Smooth muscle cell (in vitro differentiated cells): ENCODE data around the gene STAC. TPM values are rescaled to one million over a fixed set of nuclear protein-coding genes. Genes with fewer than 3 reads are reported as not detected.

Experiments
- DNase-seq: peaks from one replicate; lab custom pipeline; 2025; ENCODE audit not compliant: unreplicated experiment; lab: John Stamatoyannopoulos, UW
- H2AFZ ChIP-seq: fragments of 200-600 bp; sonication (generic); 2 replicates; pipeline ENCODE4 v1.6.0; 2016; ENCODE audit warnings: antibody characterized with exemption, low read depth, mild to moderate bottlenecking
- H3F3A ChIP-seq: fragments of 200-600 bp; sonication (generic); 2 replicates; pipeline ENCODE4 v1.6.0; 2017; ENCODE audit warnings: antibody characterized with exemption, low read depth
- H3K27ac ChIP-seq: fragments of 200-600 bp; sonication (generic); 2 replicates; pipeline ENCODE4 v1.5.1; 2016; ENCODE audit warnings: low read depth, mild to moderate bottlenecking
- H3K27me3 ChIP-seq: fragments of 200-600 bp; sonication (generic); 2 replicates; pipeline ENCODE4 v1.6.1; 2016; ENCODE audit warnings: low read depth, mild to moderate bottlenecking
- H3K36me3 ChIP-seq: fragments of 200-600 bp; sonication (generic); 2 replicates; pipeline ENCODE4 v1.5.1; 2016; ENCODE audit warnings: low read depth
- H3K4me1 ChIP-seq: fragments of 200-600 bp; sonication (generic); 2 replicates; pipeline ENCODE4 v1.5.1; 2016; ENCODE audit warnings: low read depth
- H3K4me2 ChIP-seq: fragments of 200-600 bp; sonication (generic); 2 replicates; pipeline ENCODE4 v1.6.0; 2016; ENCODE audit warnings: mild to moderate bottlenecking
- H3K4me3 ChIP-seq: fragments of 200-600 bp; sonication (generic); 2 replicates; pipeline ENCODE4 v1.5.1; 2016; ENCODE audit warnings: mild to moderate bottlenecking
- H3K79me2 ChIP-seq: fragments of 200-600 bp; sonication (generic); 2 replicates; pipeline ENCODE4 v1.6.0; 2016; ENCODE audit warnings: low read depth, mild to moderate bottlenecking
- H3K9ac ChIP-seq: fragments of 200-600 bp; sonication (generic); 2 replicates; pipeline ENCODE4 v1.6.0; 2016; ENCODE audit warnings: low read depth
- H3K9me3 ChIP-seq: fragments of 200-600 bp; sonication (generic); replicated peaks from 2 replicates; pipeline ENCODE4 v1.5.1; 2016; ENCODE audit warnings: low read depth
- H4K20me1 ChIP-seq: fragments of 200-600 bp; sonication (generic); 2 replicates; pipeline ENCODE4 v1.6.0; 2016; ENCODE audit warnings: low read depth
- CTCF ChIP-seq: fragments of 200-600 bp; sonication (generic); IDR thresholded peaks from 2 replicates; pipeline ENCODE4 v1.5.1; 2017; ENCODE audit warnings: borderline replicate concordance, mild to moderate bottlenecking, antibody characterized with exemption; ENCODE audit not compliant: insufficient read depth, poor library complexity, severe bottlenecking
- WGBS: methylation state at CpG from one replicate; pipeline ENCODE4 v1.1.7; 2016; ENCODE audit warnings: low lambda C conversion rate; 5-methylcytosine and 5-hydroxymethylcytosine counted together
- polyA plus RNA-seq: library from polyadenylated mRNA; unstranded; fragments of >200 nt; fragmentation: Nextera tagmentation; extraction: Ambion mirVana; gene quantifications from 2 replicates; pipeline ENCODE4 v1.2.1, GENCODE V29; 2016
- total RNA-seq: library from RNA; depleted of rRNA; stranded (reverse); fragments of >200 nt; gene quantifications from 2 replicates; pipeline ENCODE4 v1.2.3, GENCODE V29; 2014

The STAC gene
- total and polyA plus RNA-seq, 2 experiments from 2014 or later = 1.2 to 1.4 TPM

- WGBS = 72% methylated on average over 2 of the region's 2 CpGs
- H3K27ac ChIP-seq = no peak overlapping the region
Measured at GRCh38 chr3:36480911-36481648, 100.8 kb downstream of the STAC start.

GRCh38 chr3:36482256-36482655 is 102.0 kb downstream of the STAC start:
- no peaks in the 10 kb centered on the region for H3K36me3 ChIP-seq
- no peak overlapping the region for H3K4me3 ChIP-seq
- no peaks in the 10 kb centered on the region for H3K79me2 ChIP-seq
- no peaks in the 10 kb centered on the region for H3K4me1 ChIP-seq
- H3F3A ChIP-seq = no peaks in the 10 kb centered on the region
- no peak overlapping the region for H3K9ac ChIP-seq
- no peak for DNase-seq
- no peaks in the 10 kb centered on the region for H3K27me3 ChIP-seq
- H3K27ac ChIP-seq = no peak overlapping the region
- no peak for TF ChIP-seq CTCF
- no peaks in the 10 kb centered on the region for H4K20me1 ChIP-seq
- no peak overlapping the region for H2AFZ ChIP-seq
- 92% methylated on average over 4 of the region's 4 CpGs for whole genome bisulfite sequencing
- no peak overlapping the region for H3K4me2 ChIP-seq
- H3K9me3 ChIP-seq = no peaks in the 10 kb centered on the region

More at GRCh38 chr3:36480911-36481648, 100.8 kb downstream of the STAC start:
- Histone ChIP-seq H3K9ac (no peak overlapping the region), H3K4me1 (no peaks in the 10 kb centered on the region), H3K4me3 (no peak overlapping the region), H3K27me3 (no peaks in the 10 kb centered on the region), H3K9me3 (no peaks in the 10 kb centered on the region), H3K36me3 (no peaks in the 10 kb centered on the region), H3F3A (no peaks in the 10 kb centered on the region), H3K4me2 (no peak overlapping the region), H4K20me1 (no peaks in the 10 kb centered on the region), H3K79me2 (no peaks in the 10 kb centered on the region), H2AFZ (no peak overlapping the region)
- no peak for DNase-seq
- no peak for TF ChIP-seq CTCF

- Histone ChIP-seq H4K20me1 (no peaks in the 10 kb centered on the region), H3F3A (no peaks in the 10 kb centered on the region), H2AFZ (no peak overlapping the region), H3K4me2 (no peak overlapping the region), H3K9ac (no peak overlapping the region), H3K36me3 (no peaks in the 10 kb centered on the region), H3K27ac (no peak overlapping the region), H3K79me2 (no peaks in the 10 kb centered on the region), H3K4me3 (no peak overlapping the region), H3K27me3 (no peaks in the 10 kb centered on the region), H3K4me1 (no peaks in the 10 kb centered on the region), H3K9me3 (no peaks in the 10 kb centered on the region)
- DNase-seq = no peak
- no peak for TF ChIP-seq CTCF
- 98% methylated on average over 3 of the region's 3 CpGs for WGBS
Measured at GRCh38 chr3:36482880-36483279, 102.6 kb downstream of the STAC start.

DNA sequence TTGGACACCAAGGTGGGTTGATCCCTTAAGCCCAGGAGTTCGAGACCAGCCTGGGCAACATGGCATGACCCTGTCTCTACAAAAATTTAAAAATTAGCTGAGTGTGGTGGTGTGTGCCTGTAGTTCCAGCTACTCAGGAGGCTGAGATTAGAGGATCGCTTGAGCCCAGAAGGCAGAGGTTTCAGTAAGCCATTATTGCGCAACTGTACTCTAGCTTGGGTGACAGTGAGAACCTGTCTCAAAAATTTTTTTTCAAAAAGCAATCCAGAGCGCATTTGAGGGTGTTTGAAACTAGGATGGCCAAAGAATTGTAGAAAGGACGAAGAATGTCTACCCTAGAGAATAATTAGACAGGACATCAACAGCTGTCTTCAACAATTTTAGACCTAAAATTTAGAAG is 103.4 kb downstream of the STAC start:
- no peaks in the 10 kb centered on the region for H3K36me3 ChIP-seq
- no peaks in the 10 kb centered on the region for H3K4me1 ChIP-seq
- no peak overlapping the region for H3K27ac ChIP-seq
- H3F3A ChIP-seq = no peaks in the 10 kb centered on the region
- no peaks in the 10 kb centered on the region for H3K9me3 ChIP-seq
- no peak overlapping the region for H3K4me3 ChIP-seq
- no peak overlapping the region for H3K9ac ChIP-seq
- no peaks in the 10 kb centered on the region for H3K79me2 ChIP-seq
- no peaks in the 10 kb centered on the region for H3K27me3 ChIP-seq
- no peaks in the 10 kb centered on the region for H4K20me1 ChIP-seq
- 92% methylated on average over 5 of the region's 5 CpGs for WGBS
- H2AFZ ChIP-seq = no peak overlapping the region
- TF ChIP-seq CTCF = no peak
- H3K4me2 ChIP-seq = no peak overlapping the region
- DNase-seq = no peak
